ENCODE data around the gene COLEC11.

GRCh38 chr2:3683748-3684454 lies 89.0 kb downstream of the COLEC11 start:
- TF ChIP-seq ZNF512 (CRISPR knock-in tag; IDR thresholded peaks at IDR 0.05), result no peak
- no peak for TF ChIP-seq RBM39 (IDR thresholded peaks at IDR 0.05; ENCODE audit: low read depth, low read length, poor library complexity, severe bottlenecking)
- TF ChIP-seq ZBTB33 (CRISPR knock-in tag; IDR thresholded peaks at IDR 0.05), result no peak
- no peak for TF ChIP-seq ZNF543 (CRISPR knock-in tag; IDR thresholded peaks at IDR 0.05)
- TF ChIP-seq RNF219 (CRISPR knock-in tag; IDR thresholded peaks at IDR 0.05), result no peak
- TF ChIP-seq RAD21 (CRISPR knock-in tag; IDR thresholded peaks at IDR 0.05), result no peak
- no peak for TF ChIP-seq ZFP41 (CRISPR knock-in tag; IDR thresholded peaks at IDR 0.05; ENCODE audit: borderline replicate concordance)
- TF ChIP-seq RXRB (CRISPR knock-in tag; IDR thresholded peaks at IDR 0.05; ENCODE audit: borderline replicate concordance), result no peak
- TF ChIP-seq ZSCAN29 (CRISPR knock-in tag; conservative IDR thresholded peaks at IDR 0.05), result no peak
- no peak for TF ChIP-seq CBX5 (CRISPR knock-in tag; IDR thresholded peaks at IDR 0.05; ENCODE audit: borderline replicate concordance)
- no peak for TF ChIP-seq POLR2AphosphoS2 (IDR thresholded peaks at IDR 0.05; ENCODE audit: low read depth, low read length)
- TF ChIP-seq CTCF (CRISPR knock-in tag; IDR thresholded peaks at IDR 0.05), result no peak
